ENCODE measurements around the gene SNTG2. TPM values are rescaled to one million over a fixed set of nuclear protein-coding genes. Genes with fewer than 3 reads are reported as not detected.

SNTG2 gene
- total RNA-seq, 1 experiment from 2014 or later, result 2.1 TPM

DNA sequence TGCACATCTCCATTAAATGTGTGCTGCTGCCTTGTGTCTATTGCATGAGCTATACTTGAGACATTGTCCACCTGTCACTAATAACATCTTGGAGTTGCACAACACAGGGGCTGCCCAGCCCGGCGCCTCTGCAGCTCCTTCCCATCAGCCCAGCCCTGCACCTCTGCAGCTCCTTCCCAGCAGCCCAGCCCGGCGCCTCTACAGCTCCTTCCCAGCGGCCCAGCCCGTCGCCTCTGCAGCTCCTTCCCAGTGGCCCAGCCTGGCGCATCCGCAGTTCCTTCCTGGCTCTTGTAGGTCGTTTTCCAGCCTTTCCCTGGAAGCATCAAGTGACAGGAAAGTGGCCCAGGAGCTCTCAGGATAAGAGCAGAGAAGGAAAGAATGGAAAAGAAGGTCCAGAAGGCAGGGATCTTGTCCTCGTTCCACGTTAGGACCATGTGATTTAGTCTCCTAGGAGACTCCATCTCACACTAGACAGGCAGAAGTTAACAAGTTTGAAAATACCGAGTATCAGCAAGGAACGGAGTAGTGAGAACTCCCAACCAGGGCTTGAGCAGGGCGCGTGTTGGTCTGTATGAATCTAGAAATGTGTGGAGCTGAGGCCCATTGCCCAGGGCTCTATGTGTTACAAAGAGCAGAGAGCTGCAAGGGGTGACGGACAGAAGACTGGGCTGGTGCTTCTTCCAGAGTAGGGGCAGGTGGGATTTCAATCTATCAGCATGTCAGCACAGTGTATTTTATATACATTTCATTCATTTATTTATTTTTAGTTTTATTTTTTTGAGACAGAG lies 346.9 kb downstream of the SNTG2 start:
- no peak overlapping the region for H3K4me3 ChIP-seq (ENCODE audit: insufficient read depth, low read depth, low read length)
- no peaks in the 10 kb centered on the region for H3K27me3 ChIP-seq (ENCODE audit: control insufficient read depth, insufficient read depth, low read length)
- no peak for DNase-seq
- no peaks in the 10 kb centered on the region for H3K36me3 ChIP-seq (replicated peaks; ENCODE audit: control insufficient read depth, insufficient read depth, low read length)

DNA sequence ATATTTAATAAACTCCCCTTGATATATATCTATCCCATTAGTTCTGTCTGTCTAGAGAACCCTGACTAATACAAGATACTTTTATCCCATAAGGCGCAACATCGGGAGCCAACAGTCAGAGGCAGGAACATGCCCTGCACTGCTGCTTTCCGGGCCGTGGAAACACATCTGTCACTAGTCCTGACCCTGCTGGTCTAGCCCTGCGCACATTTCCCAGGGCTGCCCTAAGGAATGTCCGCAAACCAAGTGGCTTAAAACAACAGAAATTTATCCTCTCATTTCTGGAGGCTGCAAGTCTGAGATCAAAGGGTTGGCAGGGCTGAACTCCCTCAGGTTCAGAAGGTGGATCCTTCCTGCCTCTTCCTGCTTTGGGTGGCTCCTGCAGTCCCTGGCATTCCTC lies 348.4 kb downstream of the SNTG2 start:
- Histone ChIP-seq H3K27me3 (ENCODE audit: control insufficient read depth, insufficient read depth, low read length) (no peaks in the 10 kb centered on the region), H3K36me3 (replicated peaks; ENCODE audit: control insufficient read depth, insufficient read depth, low read length) (no peaks in the 10 kb centered on the region), H3K4me3 (ENCODE audit: insufficient read depth, low read depth, low read length) (no peak overlapping the region)
- DNase-seq, result no peak

DNA sequence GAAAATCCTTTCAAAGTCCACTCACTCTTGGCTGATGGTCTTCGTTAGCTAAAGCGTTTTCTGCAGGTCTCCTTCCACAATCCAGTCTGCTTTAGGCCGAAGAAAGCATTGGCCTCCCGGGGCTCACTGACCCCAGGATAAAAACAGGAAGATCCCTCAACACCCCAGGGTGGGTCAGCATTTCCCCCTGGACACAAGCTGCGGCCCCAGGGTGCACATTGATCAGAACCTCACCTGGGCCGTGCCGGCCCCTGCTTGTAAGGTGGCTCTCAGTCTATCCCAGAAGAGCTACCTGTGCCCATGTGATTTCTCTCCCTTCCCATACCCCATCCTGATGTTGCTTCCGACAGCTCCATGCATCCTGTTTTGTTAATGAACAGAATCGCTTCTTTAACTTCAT lies 349.6 kb downstream of the SNTG2 start:
- no peak for DNase-seq
- no peak overlapping the region for H3K4me3 ChIP-seq (ENCODE audit: insufficient read depth, low read depth, low read length)
- no peaks in the 10 kb centered on the region for H3K36me3 ChIP-seq (replicated peaks; ENCODE audit: control insufficient read depth, insufficient read depth, low read length)
- H3K27me3 ChIP-seq (ENCODE audit: control insufficient read depth, insufficient read depth, low read length), result no peaks in the 10 kb centered on the region

DNA sequence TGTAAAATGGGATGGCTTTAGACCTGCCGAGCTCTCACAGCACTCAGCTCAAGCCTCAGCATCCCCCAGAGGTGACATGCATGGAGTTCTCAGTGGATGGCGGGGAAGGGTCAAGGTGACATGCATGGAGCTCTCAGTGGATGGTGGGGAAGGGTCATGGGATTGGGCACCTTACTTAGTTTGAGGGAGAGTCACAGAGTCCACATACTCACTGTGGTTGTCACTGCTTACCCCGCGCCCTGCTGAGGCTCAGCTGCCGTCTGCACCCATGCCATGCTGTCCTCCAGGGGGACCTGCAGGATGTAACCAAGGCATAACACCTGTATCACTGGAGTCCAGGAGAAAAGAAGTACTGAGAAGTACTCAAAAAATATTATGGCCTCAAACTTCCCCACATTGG lies 350.4 kb downstream of the SNTG2 start:
- no peaks in the 10 kb centered on the region for H3K27me3 ChIP-seq (ENCODE audit: control insufficient read depth, insufficient read depth, low read length)
- H3K36me3 ChIP-seq (replicated peaks; ENCODE audit: control insufficient read depth, insufficient read depth, low read length), result no peaks in the 10 kb centered on the region
- DNase-seq, result no peak
- no peak overlapping the region for H3K4me3 ChIP-seq (ENCODE audit: insufficient read depth, low read depth, low read length)

DNA sequence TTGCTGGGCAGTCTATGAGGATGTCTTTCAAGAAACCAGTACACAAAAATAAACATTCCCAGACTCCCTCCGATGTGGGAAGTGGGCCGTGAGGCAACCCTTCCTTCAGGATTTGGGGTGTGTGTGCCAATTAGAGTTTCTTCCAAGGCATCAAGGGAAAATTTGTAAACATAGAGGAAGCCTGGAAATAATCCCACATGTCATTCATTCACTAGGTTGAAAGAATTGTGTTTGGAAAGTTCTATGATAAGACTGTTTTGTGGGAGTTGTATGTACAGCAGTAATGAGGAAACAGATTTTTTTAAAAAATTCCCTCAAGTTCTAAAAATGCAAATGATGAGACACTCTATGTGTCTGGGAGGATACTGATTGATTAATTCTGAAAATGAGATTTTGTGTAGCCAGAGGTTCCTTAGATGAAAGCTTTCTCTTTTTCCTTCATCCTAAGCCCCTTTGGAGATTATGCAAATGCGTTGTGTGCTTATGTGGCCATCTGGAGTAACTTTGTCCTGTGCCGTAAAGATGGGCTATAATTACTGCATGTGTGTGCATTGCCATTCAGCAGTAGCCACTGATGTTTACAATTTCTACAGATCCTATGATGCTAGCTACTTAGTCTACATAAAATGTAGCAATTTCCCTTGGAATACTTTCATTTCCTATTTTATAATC lies 354.8 kb downstream of the SNTG2 start:
- H3K36me3 ChIP-seq (replicated peaks; ENCODE audit: control insufficient read depth, insufficient read depth, low read length), result no peaks in the 10 kb centered on the region
- no peaks in the 10 kb centered on the region for H3K27me3 ChIP-seq (ENCODE audit: control insufficient read depth, insufficient read depth, low read length)
- DNase-seq, result no peak
- H3K4me3 ChIP-seq (ENCODE audit: insufficient read depth, low read depth, low read length), result no peak overlapping the region

DNA sequence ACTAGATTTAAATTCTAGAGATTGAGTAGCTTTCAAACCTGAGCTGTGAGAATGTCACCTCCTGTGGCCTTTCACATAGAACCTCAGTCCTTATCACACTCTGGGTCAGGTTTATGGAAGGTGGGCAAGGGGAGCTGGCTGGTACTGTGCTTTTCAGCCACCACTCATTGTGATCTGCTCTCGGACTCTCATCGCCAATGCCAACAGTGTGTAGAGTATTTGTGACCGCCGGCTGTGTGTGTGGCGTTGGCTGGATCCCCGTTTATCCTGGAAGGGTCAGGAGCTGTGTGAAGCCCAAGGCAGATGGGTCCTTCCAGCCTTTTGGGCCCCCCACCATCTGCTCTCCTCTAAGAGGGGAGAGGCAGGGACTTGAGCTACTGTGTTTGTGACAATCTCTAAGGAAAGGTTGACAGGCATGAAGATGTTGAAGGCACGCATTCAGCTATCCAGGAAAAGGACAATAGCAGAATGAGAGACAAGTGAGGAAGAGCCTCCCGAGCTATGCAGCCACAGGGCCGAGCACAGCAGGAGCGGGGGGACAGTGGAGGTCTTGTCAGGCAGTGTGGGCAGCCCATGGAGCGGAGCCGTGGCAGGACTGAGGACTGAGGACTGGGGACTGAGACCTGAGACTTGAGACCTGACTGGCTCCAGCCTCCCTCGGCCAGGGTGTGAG lies 355.5 kb downstream of the SNTG2 start:
- no peak for DNase-seq
- no peaks in the 10 kb centered on the region for H3K36me3 ChIP-seq (replicated peaks; ENCODE audit: control insufficient read depth, insufficient read depth, low read length)

DNA sequence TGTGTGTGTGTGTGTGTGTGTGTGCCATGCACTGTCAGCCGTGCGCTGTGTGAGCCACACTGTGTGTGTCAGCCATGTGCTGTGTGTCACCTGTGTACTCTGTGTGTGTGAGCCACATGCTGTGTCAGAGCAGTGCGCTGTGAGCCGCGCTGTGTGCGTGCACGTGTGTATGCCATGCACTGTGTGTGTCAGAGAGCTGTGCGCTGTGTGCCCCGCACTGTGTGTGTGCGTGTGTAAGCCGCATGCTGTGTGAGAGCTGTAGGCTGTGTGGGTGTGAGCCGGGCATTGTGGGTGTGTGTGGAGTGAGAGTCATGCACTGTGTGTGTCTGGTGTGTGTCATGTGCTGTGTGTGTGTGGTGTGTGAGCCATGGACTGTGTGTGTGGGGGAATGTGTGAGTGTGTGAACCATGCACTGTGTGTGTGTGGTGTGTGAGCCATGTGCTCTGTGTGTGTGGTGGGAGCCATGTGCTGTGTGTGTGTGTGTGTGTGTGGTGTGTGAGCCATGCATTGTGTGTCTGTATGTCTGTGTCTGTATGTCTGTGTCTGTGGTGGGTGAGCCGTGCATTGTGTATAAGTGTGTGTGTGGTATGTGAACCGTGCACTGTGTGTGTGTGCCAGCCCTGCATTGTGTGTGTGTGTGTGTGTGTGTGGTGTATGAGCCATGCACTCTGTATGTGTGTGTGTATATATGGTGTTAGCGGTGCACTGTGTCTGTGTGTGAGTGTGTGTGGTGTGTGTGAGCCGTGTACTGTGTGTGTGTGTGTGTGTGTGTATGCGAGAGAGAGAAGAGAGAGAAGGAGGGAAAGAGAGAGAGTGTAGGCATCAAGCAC lies 356.3 kb downstream of the SNTG2 start:
- Histone ChIP-seq H3K27me3 (ENCODE audit: control insufficient read depth, insufficient read depth, low read length) (no peaks in the 10 kb centered on the region), H3K4me3 (ENCODE audit: insufficient read depth, low read depth, low read length) (no peak overlapping the region), H3K36me3 (replicated peaks; ENCODE audit: control insufficient read depth, insufficient read depth, low read length) (no peaks in the 10 kb centered on the region)
- DNase-seq, result no peak

More for the DNA sequence above, 355.5 kb downstream of the SNTG2 start:
- Histone ChIP-seq H3K4me3 (ENCODE audit: insufficient read depth, low read depth, low read length) (no peak overlapping the region), H3K27me3 (ENCODE audit: control insufficient read depth, insufficient read depth, low read length) (no peaks in the 10 kb centered on the region)

DNA sequence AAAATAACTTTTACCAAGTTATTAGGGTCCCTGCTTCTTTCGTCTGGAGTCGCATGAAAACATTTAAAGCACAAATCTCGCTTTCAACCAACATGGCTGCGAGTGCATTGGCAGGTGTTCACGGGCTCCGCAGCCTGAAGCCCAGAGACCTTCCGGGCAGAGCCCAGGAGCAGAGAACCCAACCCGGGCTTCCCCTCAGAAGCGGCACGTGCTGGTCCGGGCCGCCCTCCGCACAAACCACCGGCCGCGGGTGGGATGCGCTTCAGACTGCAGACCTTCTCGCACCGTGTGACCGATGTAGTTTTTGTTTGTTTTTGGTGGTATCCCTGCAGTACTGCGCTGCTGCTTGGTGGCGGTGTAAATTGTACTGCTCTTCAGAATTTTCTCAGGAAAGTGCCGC lies 357.0 kb downstream of the SNTG2 start:
- H3K4me3 ChIP-seq (ENCODE audit: insufficient read depth, low read depth, low read length), result no peak overlapping the region
- no peaks in the 10 kb centered on the region for H3K36me3 ChIP-seq (replicated peaks; ENCODE audit: control insufficient read depth, insufficient read depth, low read length)
- no peaks in the 10 kb centered on the region for H3K27me3 ChIP-seq (ENCODE audit: control insufficient read depth, insufficient read depth, low read length)
- DNase-seq, result no peak

DNA sequence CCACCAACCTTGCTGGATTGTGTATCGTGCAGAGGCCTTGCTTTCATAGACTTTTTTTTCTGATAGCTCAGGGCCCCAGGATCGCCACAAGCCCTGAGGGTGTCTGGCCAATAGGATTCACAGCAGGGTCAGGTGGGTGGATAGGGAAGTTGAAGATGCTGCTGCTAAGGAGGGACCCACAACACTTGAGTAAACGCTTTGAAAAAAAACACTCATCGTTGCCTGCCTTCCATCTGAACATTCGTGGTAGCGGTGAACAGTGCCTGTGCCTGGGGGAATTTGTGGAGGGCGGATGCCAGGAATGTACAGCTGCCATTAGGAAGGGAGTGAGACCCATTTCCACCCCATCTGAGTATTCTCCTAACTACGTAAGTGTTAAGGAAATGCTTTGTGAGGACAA lies 358.0 kb downstream of the SNTG2 start:
- Histone ChIP-seq H3K4me3 (ENCODE audit: insufficient read depth, low read depth, low read length) (no peak overlapping the region), H3K27me3 (ENCODE audit: control insufficient read depth, insufficient read depth, low read length) (no peaks in the 10 kb centered on the region), H3K36me3 (replicated peaks; ENCODE audit: control insufficient read depth, insufficient read depth, low read length) (no peaks in the 10 kb centered on the region)
- no peak for DNase-seq

DNA sequence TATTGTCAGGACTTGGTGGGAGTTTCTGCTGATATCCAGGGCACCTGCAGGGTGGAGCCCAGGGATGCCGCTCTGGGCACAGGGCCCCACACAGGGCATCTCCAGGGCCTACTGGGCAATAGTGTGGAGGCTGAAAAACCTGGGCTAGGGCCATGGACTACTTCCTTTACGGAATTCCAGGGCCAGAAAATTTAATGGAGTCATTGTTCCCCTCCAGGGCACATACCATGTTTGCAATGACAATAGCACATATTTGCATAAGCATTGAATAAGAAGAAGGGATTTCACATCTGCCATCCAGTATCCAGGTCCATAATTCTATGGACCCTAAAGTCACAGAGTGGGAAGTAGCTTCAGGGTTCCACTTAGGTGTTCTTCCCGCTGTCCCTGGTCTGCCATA lies 358.9 kb downstream of the SNTG2 start:
- Histone ChIP-seq H3K27me3 (ENCODE audit: control insufficient read depth, insufficient read depth, low read length) (no peaks in the 10 kb centered on the region), H3K4me3 (ENCODE audit: insufficient read depth, low read depth, low read length) (no peak overlapping the region), H3K36me3 (replicated peaks; ENCODE audit: control insufficient read depth, insufficient read depth, low read length) (no peaks in the 10 kb centered on the region)
- peak; percentile 49 for DNase-seq

DNA sequence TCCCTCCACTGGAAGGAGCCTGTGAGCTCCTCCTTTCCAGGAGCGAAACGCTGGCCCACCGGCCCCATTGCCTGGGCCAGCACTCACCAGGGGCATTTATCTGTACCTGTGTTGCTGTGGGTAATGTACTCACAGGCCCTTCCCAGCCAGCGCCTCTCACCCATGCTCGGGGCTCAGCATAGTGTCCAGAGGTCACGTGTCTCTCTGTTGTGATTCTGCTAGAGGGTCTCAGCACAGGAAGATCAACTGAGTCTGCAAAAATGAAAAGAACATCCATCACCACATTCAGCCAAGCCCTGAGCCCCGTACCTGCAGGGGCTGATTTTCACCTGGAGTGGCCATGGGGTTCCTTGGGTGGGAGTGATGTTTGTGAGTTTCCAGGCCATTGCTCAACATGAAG lies 359.6 kb downstream of the SNTG2 start:
- Histone ChIP-seq H3K27me3 (ENCODE audit: control insufficient read depth, insufficient read depth, low read length) (no peaks in the 10 kb centered on the region), H3K4me3 (ENCODE audit: insufficient read depth, low read depth, low read length) (no peak overlapping the region), H3K36me3 (replicated peaks; ENCODE audit: control insufficient read depth, insufficient read depth, low read length) (no peaks in the 10 kb centered on the region)
- no peak for DNase-seq

DNA sequence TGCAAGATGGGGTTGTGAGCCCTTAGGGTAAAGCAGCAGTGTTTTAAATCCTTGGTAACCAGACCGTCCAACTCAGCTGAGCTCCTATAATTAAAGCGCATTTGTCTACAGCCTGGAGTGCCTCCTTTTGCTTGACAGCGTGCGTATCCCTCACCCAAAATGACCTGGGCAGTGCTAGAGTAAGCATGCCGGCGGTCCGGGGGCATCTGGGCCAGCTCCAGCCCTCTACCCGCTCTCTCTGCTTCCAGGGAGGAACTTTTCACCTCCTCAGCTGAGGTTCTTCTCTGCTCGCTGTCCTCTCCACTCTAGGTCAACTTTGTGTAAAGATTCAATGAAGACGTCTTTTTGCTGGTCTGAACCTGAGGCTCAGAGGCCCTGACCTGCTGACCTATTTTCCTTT lies 360.2 kb downstream of the SNTG2 start:
- no peak for DNase-seq

DNA sequence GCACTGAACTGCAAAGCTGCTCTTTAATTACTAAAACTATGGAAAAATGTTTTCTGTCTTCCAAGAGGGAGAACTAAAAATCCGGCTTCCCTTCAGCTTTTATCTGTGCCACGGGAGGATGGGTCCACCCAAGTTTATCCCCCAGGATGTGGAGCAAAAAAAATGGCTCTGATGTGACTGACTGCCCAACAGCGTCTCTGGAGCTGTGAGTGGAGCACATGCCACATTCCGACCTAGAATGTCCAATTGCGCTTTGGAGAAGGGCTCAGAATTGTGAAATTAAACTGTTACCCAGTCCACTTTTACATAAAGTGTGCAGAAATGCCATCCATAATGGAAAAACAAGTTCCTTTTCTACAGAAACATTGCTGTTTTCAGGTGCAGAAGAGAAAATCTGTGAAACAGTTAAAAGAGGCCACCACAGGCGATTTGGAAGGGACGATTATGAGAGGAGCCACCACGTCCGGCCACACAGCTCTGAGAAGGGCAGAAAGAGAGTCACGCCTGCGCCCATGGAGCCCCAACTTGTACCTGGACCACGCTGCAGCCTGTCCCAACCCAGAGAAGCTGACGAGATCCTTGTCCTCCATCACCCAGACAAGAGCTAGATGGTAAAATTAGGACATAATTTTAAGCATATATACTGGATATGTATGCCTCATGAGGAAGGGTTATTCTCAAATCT lies 362.7 kb downstream of the SNTG2 start:
- no peak overlapping the region for H3K4me3 ChIP-seq (ENCODE audit: insufficient read depth, low read depth, low read length)
- H3K36me3 ChIP-seq (replicated peaks; ENCODE audit: control insufficient read depth, insufficient read depth, low read length), result no peaks in the 10 kb centered on the region
- DNase-seq, result no peak
- H3K27me3 ChIP-seq (ENCODE audit: control insufficient read depth, insufficient read depth, low read length), result no peaks in the 10 kb centered on the region

More for the DNA sequence above, 360.2 kb downstream of the SNTG2 start:
- Histone ChIP-seq H3K4me3 (ENCODE audit: insufficient read depth, low read depth, low read length) (no peak overlapping the region), H3K36me3 (replicated peaks; ENCODE audit: control insufficient read depth, insufficient read depth, low read length) (no peaks in the 10 kb centered on the region), H3K27me3 (ENCODE audit: control insufficient read depth, insufficient read depth, low read length) (no peaks in the 10 kb centered on the region)

DNA sequence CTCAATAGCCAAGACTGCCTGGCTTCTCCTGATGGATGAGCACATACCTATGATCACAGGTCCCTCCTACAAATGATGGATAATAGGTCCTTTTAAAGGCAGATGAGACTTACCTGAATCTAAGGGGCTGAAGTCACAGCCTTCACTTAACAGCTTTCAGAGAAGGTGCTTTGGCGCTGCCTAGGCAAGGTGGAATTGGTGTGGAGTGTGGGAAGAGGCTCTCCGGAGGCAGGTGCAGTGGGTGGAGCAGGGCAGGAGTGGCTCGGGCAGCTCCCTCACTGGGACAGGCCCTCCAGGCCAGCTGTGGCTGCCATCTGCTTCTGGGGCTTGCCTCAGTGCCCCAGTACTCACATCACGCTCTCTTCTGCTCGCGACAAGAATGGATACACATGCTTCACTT lies 363.6 kb downstream of the SNTG2 start:
- no peaks in the 10 kb centered on the region for H3K27me3 ChIP-seq (ENCODE audit: control insufficient read depth, insufficient read depth, low read length)
- DNase-seq, result no peak
- no peaks in the 10 kb centered on the region for H3K36me3 ChIP-seq (replicated peaks; ENCODE audit: control insufficient read depth, insufficient read depth, low read length)
- no peak overlapping the region for H3K4me3 ChIP-seq (ENCODE audit: insufficient read depth, low read depth, low read length)

All from H7 (cell line).